ENCODE data around the gene ZBTB46.

GRCh38 chr20:63854766-63855362, 23.8 kb upstream of the ZBTB46 start:
- TF ChIP-seq IRF1 (CRISPR knock-in tag; IDR thresholded peaks at IDR 0.05) (no peak), CREB1 (CRISPR knock-in tag; IDR thresholded peaks at IDR 0.05) (no peak), E2F4 (CRISPR knock-in tag; IDR thresholded peaks at IDR 0.05; ENCODE audit: borderline replicate concordance, low read depth) (no peak), MAX (CRISPR knock-in tag; IDR thresholded peaks at IDR 0.05) (no peak), ETV6 (CRISPR knock-in tag; IDR thresholded peaks at IDR 0.05) (no peak), NFYB (CRISPR knock-in tag; conservative IDR thresholded peaks at IDR 0.05; ENCODE audit: low read depth) (no peak), CTCF (IDR thresholded peaks at IDR 0.05) (no peak), OVOL2 (CRISPR knock-in tag; IDR thresholded peaks at IDR 0.05; ENCODE audit: borderline replicate concordance) (no peak), NFE2L1 (CRISPR knock-in tag; IDR thresholded peaks at IDR 0.05) (no peak), USF1 (CRISPR knock-in tag; IDR thresholded peaks at IDR 0.05) (no peak), FOXJ3 (CRISPR knock-in tag; IDR thresholded peaks at IDR 0.05; ENCODE audit: borderline replicate concordance) (no peak)
- TF ChIP-seq, protein P1, sequence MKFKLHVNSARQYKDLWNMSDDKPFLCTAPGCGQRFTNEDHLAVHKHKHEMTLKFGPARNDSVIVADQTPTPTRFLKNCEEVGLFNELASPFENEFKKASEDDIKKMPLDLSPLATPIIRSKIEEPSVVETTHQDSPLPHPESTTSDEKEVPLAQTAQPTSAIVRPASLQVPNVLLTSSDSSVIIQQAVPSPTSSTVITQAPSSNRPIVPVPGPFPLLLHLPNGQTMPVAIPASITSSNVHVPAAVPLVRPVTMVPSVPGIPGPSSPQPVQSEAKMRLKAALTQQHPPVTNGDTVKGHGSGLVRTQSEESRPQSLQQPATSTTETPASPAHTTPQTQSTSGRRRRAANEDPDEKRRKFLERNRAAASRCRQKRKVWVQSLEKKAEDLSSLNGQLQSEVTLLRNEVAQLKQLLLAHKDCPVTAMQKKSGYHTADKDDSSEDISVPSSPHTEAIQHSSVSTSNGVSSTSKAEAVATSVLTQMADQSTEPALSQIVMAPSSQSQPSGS (CRISPR knock-in tag; IDR thresholded peaks at IDR 0.05; ENCODE audit: borderline replicate concordance, low read depth), result no peak
